SHP77 treated with DMSO at 0.1 percent for 48 hours (cell line): ENCODE results near the gene SLC43A3.
"Not testable (repeated sequence)": the region's sequence is repeated elsewhere in the genome, so short reads cannot be mapped to it uniquely, and the experiment has no call there.

Experiments
- DNase-seq: peaks from one replicate; lab custom pipeline; 2025; lab: John Stamatoyannopoulos, UW

SLC43A3 gene

GRCh38 chr11:57378186-57378585 is 48.7 kb downstream of the SLC43A3 start:
- DNase-seq: no peak

- no peak for DNase-seq
These were observed 49.8 kb downstream of the SLC43A3 start for GRCh38 chr11:57377107-57377506.

- DNase-seq: no peak
These were observed 50.5 kb downstream of the SLC43A3 start for GRCh38 chr11:57376095-57377090.

- DNase-seq: no peak
These were observed 51.4 kb downstream of the SLC43A3 start for GRCh38 chr11:57375490-57375889.

GRCh38 chr11:57374966-57375365 is 52.0 kb downstream of the SLC43A3 start:
- no peak for DNase-seq

- no peak for DNase-seq
These were observed 53.8 kb downstream of the SLC43A3 start for GRCh38 chr11:57373146-57373545.

GRCh38 chr11:57370941-57371340 is 56.0 kb downstream of the SLC43A3 start:
- no peak for DNase-seq

GRCh38 chr11:57370251-57370650 is 56.7 kb downstream of the SLC43A3 start:
- DNase-seq: no peak

- DNase-seq: no peak
These were observed 58.1 kb downstream of the SLC43A3 start for GRCh38 chr11:57368845-57369232.

- DNase-seq: no peak
These were observed 58.6 kb downstream of the SLC43A3 start for GRCh38 chr11:57368106-57368844.

GRCh38 chr11:57364851-57365660 is 61.9 kb downstream of the SLC43A3 start:
- no peak for DNase-seq

- DNase-seq: no peak
These were observed 63.5 kb downstream of the SLC43A3 start for GRCh38 chr11:57363131-57364080.

- no peak for DNase-seq
These were observed 65.0 kb downstream of the SLC43A3 start for GRCh38 chr11:57361926-57362325.

- not testable (repeated sequence) for DNase-seq
These were observed 65.5 kb downstream of the SLC43A3 start for GRCh38 chr11:57361420-57361819.

GRCh38 chr11:57360991-57361390 is 65.9 kb downstream of the SLC43A3 start:
- no peak for DNase-seq

GRCh38 chr11:57359896-57360690 is 66.8 kb downstream of the SLC43A3 start:
- no peak for DNase-seq

- DNase-seq: no peak
These were observed 67.5 kb downstream of the SLC43A3 start for GRCh38 chr11:57359396-57359795.

GRCh38 chr11:57358991-57359390 is 67.9 kb downstream of the SLC43A3 start:
- no peak for DNase-seq

GRCh38 chr11:57358543-57358961 is 68.4 kb downstream of the SLC43A3 start:
- DNase-seq: no peak

GRCh38 chr11:57357856-57358255 is 69.1 kb downstream of the SLC43A3 start:
- DNase-seq: no peak
